NOMO-1 treated with DMSO at 0.1 percent for 48 hours (cell line): ENCODE measurements around the gene AMN1.
"Not testable (repeated sequence)": the region's sequence is repeated elsewhere in the genome, so short reads cannot be mapped to it uniquely, and the experiment has no call there.

Experiments
- DNase-seq: peaks from one replicate; lab custom pipeline; 2025; ENCODE audit not compliant: unreplicated experiment; lab: John Stamatoyannopoulos, UW

AMN1 gene

DNA sequence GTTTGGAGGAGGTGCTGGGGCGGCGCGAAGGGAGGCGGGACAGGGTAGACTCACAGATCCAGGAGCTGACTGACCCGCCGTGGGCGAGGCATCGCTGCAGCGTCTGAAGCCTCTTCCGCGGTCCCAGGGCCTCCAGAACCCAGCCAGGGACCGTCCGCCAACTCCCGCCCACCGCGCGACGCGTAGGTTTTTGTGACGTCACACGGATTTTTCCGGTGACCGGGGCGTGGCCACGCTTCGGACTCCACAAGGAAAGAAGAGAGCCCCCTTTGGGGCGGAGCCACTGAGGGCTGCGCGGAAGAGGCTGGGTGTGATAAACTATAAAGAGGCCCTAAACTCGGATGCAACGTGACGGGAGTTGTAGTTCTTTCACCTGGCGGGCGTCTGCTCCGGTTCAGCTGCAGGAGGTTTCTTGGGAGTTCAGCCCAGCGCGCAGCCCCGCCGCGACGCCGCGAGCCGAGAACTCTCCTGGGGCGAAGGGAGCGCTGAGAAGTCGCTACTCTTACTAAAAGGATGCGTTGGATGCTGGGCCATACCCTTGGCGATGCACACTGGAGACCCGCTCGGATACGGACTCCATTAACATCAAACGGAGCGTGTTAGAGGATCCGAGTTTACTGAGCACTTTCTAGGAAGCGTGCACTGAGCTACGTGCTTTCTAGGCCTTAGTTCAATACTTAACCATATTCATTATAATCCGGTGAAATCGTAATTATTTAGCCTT, at the start of gene AMN1:
AMN1 (minus strand) TSS at position 105 of the 724 bp plus-strand sequence; CDS start at position 92, 13 bp downstream.
- DNase-seq: peak; percentile 100

DNA sequence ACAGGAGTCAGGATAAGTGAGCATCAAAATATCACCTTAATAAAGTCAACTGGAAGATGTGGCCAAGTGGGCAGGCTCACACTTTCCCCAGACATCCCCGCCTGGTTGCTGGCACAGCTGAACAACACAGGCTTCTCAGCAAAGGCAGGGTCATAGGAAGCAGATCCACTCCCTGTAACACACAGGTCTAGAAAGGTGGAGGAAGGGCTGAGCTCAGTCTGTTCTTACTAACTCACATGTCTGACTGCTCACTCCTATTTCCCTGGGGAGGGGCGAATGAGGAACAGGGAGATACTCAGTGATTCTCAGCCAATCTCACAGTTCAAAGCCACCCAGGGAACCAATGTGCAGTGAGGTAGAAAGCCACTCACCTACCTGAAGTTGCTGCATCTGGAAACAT, 45.0 kb upstream of the AMN1 start:
- DNase-seq: no peak

DNA sequence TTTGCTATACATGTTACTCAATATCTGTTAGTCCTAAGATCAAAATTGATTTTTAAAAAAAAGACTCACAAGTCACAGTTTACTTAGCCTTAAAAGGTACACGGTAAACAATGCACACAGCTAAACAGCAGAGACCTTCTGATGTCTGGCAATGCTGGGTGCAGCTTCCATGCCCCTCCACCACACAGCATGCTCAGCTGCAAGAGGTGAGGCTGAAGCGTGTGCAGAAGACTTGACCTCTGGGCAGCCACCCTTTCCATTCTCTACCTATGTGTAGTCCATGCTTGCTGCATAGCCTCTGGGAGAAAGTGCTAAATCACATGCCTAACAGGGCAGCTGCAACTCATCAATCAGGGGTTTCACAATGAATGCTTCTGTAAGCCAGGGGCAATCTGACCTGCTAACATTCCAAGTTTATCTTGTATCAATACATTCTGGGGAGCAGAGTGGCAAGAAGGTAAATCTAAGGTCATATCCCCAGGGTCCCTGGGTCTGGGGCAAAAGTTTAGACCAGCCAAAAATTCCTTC, 44.5 kb upstream of the AMN1 start:
- DNase-seq: no peak

DNA sequence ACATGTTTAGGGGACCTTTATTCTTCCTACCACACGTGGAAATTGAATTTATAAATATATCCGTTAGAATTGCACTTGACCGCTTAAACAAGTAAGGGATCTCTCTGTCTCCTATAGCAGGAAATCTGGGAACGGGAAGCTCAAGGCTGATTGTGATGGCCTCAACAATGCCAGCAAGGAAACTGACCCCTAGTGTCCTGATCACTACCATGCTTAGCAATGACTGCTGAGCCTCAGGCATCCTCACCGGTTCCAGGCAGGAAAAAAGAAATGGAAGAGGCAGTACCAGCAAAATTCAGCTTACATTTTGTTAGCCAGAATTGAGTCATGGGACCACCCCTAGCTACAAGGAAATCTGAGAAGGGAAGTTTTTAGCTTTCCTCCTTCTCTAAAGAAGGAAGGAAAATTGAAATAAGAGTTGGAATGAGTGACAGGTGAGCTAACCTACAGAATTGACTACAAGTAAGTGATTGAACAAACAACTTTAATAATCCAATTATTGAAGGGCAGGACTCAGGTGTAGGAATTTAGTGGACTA, 43.9 kb upstream of the AMN1 start:
- DNase-seq: no peak

DNA sequence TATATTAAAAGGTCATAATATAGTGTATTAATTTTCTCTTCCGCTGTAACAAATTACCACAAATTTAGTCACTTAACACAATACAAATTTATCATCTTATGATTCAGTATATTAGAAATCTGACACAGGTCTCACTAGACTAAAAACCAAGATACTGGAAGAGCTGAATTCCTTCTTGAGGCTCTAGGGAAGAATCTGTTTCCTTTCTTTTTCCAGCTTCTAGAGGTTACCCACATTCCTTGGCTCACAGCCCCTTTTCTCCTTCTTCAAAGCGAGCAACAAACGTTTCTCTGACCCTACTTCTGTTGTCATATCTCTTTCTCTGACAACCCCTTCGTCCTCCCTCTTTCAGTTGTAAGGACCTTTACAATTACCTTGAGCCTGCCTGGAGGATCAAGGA, 43.4 kb upstream of the AMN1 start:
- no peak for DNase-seq

DNA sequence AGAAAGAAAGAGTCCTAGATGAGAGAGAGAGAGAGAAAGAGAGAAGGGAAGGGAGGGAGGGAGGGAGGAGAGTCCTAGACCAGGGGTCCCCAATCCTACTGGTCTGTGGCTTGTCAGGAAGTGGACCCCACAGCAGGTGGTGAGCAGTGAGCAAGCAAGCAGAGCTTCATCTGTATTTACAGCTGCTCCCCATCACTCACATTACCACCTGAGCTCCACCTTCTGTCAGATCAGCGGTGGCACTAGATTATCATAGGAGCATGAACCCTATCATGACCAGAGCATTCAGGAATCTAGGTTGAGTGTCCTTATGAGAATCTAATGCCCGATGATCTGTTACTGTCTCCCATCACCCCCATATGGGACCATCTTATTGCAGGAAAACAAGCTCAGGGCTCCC, 39.2 kb upstream of the AMN1 start:
- DNase-seq: no peak

DNA sequence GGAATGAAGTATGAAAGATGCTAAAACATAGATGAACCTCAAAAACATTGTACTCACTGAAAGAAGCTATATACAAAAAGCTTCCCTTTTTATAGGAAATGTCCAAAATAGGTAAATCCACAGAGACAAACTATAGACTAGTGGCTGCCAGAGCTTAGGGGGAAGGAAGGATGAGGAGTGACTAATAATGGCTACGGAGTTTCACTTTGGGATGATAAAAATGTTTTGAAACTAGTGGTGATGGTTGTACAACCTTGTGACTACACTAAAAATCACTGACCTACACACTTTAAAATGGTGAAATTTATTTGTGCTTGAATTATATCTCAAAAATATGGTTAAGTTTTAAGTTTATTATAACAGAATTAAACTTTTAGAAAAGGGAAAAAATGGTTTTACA, 37.1 kb upstream of the AMN1 start:
- no peak for DNase-seq

DNA sequence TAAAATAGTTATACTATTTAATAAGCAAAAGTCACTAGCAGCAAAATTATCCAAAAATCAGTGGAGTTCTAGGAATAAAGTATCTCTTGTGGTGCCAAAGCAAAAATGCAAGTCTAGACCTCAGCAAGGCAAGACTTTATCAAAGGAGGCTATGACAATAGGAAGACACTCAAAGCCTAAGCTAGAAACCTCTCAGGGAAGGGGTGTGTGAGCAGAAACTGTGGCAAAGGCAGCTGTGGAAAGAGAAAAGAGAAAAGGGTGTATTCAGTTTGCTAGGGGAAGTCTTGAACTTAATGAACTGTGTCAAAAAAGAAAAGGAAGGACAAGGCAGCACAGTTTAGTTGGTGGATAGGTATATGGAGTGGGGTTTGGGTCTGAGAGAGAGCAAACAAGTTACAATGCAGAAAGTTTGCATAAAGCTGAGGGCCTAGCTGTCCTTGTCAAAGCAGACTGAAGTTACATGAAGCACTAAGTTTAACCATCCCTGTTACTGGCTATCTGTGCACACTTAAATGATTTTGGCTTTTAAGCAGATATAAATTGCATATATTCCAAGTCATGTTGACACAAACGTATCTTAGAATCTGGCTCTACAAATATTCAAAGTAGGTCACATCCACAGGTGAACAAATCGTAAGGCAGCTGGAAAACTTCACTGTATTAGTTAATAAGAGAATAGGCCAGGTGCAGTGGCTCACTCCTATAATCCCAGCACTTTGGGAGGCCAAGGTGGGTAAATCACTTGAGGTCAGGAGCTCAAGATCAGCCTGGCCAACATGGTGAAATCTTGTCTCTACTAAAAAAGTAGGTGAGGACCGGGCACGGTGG, 31.0 kb upstream of the AMN1 start:
- DNase-seq: no peak

DNA sequence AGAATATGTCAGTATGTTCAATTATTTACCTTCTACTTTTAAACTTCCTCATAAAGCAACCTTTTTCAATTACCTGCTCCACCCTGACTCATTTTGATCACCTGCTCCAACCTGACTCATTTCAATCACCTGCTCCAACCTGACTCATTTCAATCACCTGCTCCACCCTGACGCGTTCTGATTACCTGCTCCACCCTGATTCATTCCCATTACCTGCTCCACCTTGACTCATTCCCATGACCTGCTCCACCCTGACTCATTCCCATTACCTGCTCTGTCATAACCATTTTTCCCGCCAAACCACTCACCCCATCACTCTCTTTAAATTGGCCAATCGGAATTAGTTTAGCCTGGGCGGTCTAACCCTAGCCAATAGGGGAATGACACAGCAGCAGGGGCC, 29.5 kb upstream of the AMN1 start:
- DNase-seq: not testable (repeated sequence)

DNA sequence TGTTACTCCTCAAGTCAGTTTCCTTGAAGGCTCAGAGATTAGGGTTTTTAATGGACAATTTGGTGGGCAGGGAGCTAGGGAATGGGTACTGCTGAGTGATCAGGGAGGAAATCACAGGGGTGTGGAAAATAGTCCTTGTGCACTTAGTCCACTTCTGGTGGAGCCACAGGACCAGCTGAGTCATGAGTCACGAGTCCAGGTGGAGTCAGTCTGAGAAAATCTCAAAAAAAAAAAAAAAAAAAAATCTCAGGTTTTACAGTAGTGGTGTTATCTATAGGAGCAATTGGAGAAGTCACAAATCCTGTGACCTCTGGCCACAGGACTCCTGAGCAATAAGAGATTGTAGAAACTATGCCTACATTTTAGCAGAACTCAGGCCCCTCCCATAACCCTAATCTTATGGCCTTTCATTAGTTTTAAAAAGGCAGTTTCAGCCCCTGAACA, 28.2 kb upstream of the AMN1 start:
- DNase-seq: no peak

DNA sequence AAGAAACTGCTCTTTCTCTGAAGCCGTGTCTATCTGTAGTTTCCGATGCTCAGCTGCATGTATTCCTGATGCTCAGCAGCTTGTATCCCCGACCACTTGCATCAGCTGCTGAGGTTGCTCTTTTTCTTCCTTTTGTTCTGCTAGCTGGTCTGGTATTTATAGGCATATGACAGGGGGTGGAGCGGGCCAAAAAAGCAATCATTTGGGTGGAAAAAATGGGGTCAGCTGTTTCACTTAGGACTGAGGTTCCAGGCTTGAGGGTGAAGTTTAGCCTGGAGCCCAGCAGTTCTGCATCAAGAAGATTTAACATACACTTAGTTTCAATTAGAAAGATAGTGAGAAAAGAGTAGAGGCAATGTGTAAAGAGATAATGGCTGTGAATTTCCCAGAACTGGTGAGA, 23.6 kb upstream of the AMN1 start:
- DNase-seq: no peak

DNA sequence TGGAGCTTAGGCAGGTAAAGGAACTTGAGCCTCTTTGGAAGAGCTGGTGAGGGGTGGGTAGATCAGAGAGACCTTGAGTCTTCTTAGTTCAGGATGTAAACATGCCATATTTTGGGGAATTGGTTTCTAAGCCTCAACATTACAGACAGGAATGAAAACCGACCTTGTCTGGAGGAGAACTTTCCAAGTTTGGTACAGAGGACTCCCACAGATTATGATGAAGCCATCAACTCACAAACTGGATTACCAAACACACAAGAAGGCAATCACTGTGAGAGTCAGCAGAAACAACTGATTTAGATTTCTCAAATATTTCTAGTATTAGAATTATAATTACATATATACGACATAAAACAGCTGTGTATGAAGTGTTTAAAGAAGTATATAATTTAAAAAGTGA, 22.3 kb upstream of the AMN1 start:
- DNase-seq: no peak

DNA sequence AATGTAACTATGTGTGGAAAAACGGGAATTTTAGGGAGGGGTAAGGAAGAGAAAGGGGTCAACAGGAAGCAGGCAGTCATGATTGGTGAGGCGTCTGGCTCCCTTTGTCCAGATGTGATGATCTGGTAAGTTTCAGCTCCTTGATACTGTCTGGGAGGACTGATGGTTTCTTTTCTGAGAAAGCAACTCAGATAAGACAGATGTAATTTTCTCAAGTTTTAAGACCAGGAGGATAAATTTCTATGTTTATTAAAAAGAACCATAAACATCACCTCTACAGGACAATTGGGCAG, 21.9 kb upstream of the AMN1 start:
- DNase-seq: no peak

DNA sequence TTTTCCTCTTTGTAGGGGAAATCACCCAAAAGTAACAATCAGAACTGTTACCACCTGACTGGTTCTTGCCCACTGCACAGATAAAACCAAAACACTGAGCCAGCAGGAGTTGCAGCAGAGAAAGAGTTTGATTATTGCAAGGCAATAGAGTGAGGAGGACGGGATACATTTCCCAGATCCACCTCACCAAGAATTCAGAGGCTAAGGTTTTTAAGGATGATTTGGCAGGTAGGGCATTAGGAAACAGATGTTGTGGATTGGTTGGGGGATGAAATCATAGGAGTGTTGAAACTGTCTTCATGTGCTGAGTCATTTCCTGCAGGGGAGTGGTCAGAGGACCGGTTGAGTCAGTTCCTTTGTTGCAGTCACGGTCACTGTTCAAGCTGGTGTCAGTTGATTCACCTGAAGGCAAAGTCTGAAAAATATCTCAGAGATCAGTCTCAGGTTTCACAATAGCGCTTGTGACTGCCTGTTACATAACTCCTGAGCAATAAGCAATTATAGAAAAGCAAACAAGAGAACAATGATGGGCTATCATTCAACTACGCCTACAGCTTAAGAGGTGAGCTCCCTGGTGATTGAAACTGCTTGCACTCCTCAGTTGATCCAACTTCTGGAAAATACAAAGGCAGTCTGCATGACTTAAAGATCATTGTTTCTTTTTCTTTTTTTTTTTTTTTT, 20.3 kb upstream of the AMN1 start:
- peak; percentile 99 for DNase-seq

DNA sequence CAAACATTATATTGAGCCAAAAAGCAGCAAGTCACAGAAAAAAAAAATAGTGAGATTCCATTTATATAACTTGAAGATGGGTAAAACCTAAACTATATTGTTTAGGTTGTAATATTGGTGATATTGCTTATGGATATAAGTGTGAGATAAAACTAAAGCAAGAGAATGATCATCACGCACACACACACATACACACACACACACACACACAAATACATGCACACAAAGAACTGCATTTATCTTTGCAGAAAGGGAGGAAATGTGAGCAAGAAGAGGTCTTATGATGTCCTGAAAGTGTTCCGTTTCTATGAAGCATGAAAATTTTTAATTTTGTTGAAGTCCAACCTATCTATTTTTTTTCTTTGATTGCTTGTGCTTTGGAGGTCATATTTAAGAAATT, 16.4 kb upstream of the AMN1 start:
- DNase-seq: no peak

DNA sequence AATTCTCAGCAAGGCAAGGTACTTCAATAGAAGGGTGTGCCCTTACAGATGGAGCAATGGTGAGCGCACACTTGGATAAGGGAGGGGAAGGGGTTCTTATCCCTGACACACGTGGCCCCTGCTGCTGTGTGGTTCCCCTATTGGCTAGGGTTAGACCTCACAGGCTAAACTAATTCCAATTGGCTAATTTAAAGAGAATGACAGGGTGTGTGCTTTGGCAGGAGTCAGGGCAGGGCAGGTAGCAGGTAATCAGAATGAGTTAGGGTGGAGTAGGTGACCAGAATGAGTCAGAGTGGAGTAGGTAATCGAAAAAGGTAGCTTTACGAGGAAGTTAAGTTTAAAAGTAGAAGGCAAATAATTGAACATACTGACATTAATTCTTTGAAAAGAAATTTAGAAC, 15.5 kb upstream of the AMN1 start:
- not testable (repeated sequence) for DNase-seq

DNA sequence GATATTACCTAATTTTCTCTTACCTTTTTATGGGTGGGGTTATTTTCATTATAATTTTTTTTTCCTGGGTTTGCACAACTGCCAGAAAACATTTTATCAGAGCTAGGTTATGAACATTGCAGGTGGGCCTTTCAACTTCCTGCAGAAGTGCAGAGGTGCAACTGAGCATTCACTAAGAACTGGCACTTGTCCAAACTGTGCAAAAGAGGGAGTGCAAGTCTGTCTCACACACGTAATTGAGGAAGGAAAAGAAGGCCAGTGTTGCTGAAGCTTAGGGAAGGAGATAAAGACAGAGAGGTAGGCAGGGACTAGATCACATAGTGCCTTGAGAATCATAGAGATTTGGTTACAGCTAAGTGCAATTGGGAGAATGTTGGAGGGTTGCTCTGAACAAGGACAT, 14.1 kb upstream of the AMN1 start:
- peak; percentile 51 for DNase-seq

DNA sequence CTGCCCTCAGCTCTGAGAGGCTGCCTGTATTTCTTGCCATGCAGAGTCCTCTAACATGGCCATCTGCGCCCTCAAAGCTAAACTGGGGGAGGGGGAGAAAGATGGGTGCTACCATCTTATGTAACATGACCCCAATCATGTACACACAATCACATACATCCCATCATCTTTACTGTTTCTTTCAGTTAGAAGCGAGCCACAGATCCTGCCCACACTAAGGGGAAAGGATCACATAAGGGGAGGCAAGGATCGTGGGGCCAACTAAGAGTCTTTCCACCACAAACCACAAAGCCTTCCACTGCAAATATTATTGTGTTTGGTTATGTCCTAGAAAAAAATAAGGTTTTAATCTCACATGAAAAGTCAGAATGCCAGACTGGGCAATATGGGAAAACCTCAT, 11.8 kb upstream of the AMN1 start:
- DNase-seq: no peak

DNA sequence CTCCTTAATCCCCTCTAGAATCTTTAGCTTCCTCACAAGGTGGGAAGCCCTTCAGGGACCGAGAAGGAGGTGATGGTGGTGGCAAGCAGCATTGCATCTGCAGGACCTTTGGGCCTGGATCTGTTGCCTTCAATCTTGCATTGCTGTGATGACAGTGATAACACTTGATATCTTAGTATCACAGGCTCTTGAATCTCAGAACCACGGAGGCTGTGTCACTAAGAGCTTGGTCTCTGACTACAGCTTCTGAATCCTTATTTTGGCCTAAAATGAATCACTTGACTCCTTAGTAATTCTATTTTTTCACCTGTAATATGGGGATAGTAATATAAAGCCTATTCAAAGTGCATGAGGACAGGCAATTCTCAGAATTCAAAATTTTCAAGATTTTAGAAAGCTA, 8.9 kb upstream of the AMN1 start:
- DNase-seq: no peak

DNA sequence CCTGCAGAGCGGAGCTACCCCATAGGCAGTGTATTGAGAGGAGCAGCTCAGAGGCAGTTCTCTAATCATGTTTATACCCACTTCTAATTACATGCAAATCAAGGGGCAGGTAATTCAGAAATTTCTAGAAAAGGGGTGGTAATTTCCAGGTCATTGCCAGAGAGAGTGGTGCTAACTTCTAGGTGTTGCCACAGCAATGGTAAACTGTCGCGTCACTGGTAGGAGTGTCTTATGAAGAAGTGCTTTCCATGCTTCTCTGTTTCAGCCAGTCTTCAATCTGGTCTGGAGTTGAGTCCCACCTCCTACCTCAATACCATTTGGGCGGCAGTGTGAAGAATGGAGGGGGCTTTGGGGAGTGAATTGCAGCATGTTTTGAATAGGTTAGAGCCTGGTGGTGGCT, 8.5 kb upstream of the AMN1 start:
- no peak for DNase-seq

DNA sequence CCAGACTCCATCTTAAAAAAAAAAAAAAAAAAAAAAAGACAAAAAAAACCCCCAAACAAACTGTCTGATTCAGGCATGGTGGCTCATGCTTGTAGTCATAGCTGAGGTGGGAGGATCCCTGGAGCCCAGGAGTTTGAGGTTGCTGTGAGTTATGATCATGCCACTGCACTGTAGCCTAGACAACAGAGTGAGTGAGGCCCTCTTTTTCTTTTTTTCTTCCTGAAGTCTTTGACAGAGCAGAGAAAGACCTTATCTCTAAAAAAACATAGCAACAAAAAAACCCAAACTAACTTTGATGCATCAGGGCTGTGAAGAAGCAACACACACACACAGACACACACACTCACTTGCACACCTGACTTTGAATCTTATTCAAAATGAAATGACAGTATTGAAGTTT, 7.7 kb upstream of the AMN1 start:
- DNase-seq: no peak
